HL-60/S4 treated with phorbol 12-myristate 13-acetate at 8.2 ng/mL for 4 days and 3 days (cell line): ENCODE data around the gene FTO.

Experiments
- in situ Hi-C: fragments of 300-500 bp; cut with MboI; formaldehyde crosslinking; loops from 2 replicates; pipeline ENCODE4 v1.15.0; 2022; ENCODE audit warnings: low sequenced_read_pairs

The FTO gene

DNA sequence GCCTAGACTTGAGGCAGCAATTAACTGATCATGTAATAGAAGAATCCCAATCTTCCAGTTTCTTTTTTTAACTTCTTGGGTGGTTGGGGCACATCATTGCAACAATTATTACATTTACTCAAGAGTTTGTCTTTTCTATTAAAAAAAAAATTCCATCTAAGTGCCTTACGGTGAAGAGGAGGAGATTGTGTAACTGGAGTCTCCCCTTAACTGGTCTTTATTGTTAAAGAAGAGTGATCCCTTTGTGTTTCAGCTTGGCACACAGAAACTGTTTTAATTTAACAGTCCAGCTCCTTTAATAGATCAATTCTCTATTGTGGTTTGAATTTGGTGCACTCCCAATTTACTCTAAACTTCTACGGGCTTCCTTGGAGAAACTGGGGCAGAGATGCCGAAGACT lies 75.2 kb downstream of the FTO start:
- in situ Hi-C loops, result no loop called here

DNA sequence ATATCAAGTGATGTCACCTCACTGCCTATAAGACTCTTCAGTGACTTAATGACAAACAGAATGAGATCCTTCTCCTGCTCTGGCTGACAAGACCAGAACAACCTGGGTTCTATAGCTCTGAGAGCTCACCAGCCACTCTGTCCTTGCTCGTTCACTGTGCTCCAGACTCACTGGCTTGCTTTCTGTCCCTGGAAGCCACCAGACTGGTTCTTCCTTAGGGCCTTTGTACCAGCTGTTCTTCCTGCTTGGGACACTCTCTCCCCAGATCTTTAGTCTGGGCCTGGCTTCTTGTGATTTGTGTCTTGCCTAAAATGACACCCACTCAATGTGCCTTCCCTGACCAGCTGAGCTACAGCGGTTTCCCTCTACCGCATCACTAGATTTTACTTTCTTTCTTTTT lies 76.1 kb downstream of the FTO start:
- in situ Hi-C loops, result no loop called here

DNA sequence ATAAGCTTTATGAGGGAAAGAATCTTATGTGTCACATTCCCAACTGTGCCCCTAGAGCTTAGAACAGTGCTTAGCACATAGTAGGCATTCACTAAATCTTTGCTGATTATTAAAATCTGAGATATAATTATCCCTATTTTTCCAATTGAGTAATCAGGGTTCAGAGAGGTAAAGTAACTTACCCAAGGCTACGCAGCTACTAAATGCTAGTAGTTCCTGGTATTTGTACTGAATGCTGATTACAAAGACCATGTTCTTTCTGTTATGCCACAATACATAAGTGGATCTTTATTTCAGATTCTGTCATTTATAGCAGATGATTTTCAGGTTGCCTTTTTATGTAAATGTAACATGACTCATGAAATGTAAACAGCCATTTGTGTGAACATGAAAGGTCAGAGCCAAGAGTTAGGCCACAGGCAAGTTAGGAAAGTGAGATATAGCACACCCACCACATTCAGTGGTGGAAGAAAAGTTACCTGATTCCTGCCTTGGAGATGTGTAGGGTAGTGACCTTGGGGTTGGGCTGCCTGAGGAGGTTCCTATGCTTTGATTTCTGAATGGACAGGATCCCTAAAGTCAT lies 77.2 kb downstream of the FTO start:
- in situ Hi-C loops, result no loop called here

DNA sequence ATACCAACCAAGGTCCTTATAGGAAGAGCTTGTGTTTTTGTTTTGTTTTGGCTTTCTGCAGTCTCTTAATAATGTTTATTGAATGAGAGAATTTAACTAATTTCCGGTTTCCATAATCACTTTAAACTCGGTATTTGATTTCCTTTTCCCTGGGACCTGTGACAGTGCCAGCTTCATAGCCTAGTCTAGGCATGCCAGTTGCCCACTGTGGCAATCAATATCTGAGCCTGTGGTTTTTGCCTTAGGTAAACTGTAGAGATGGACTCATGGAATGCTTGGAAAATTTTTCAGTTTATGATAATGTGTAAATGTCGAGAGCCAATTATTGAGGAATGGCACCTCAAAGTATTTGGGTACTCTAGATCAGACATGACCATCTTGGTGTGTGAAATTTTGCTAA lies 78.2 kb downstream of the FTO start:
- in situ Hi-C loops, result no loop called here

DNA sequence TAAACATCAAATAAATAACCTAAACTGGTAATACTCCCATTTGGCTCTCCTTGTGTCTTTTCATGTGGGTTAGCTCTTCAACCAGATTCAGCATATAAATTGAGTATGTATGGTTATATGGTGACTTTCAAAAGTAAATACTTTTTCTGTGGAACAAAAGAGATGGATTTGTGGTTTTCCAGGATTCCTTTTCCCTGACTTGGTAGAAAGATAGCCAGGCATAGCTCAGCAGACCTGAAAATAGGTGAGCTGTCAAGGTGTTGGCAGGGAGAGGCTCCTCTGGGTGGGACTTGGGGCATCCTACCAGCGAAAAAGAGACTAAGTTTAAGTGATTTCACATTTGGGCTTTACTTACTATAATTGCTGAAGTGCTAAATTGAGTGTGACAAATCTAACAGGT lies 80.3 kb downstream of the FTO start:
- in situ Hi-C loops, result no loop called here

DNA sequence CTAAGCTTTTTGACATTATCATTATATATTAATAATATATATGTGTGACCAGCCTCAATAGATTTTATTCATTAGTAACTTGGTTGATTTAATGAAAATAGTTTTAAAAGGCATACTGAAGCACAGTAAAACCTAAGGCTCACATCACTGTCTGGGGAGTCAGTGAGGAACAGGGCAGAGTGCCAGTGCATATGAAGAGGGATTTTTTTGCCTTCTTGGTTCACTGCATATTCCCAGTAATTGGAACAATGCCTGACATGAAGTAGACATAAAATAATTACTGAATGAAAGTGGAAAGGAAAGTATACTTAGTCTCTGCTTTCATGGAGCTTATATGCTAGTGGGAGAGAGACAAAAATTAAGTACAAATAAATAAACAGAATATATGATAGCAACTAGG lies 81.1 kb downstream of the FTO start:
- in situ Hi-C loops, result no loop called here

DNA sequence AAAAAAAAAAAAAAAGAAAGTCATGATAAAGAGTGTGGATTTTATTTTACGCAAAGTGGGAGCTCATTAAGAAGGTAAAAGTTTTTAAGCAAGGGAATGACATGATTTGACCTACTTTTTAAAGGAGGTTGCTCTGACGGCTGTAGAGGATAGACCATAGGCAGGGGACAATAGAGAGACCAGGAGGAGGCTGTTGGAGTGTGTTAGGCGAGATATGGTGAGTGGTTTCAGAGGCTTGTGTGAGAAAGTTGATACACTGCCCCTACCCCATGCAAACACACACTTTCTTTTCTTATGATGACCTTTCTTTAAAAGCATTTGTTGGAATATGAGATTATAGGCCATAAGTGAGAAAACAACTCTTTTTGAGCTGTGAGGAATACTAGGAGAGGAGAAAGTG lies 82.0 kb downstream of the FTO start:
- in situ Hi-C loops, result no loop called here

DNA sequence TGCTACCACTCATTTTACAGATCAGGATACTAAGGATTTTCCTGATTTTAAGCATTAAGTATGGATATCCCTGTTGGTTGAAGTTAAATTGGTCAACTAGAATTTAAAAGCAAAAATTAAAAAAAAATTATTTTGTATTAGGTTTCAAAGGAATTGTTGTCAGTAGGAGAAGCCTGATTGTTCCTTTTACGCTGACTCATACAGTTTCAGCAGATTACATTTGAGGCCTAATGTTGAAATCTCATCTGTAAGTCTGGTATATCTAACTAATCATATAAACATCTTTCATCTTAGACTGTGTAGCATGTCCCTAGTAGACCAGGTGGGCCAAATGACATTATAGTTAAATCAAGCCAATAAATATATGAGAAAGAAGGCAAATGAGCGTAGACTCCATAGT lies 83.5 kb downstream of the FTO start:
- in situ Hi-C loops, result no loop called here

DNA sequence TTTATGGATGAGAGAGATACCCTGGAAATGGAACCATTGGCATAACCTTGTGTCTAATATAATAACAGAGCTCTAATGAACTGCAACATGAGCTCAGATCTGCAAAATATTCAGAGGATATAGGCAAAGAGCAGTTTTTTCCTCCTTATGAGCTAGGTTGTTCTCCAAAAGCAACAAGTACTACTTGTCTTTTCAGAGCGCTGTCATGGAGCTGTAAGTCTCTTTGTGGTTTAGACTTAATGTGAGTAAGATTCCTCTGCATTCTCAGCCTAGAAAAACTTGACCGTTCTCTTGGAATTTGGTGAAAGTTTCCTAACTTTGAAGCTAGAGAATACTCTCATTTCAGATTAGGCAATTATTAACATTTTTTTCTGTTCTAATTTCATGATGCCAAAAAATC lies 85.2 kb downstream of the FTO start:
- in situ Hi-C loops, result no loop called here

DNA sequence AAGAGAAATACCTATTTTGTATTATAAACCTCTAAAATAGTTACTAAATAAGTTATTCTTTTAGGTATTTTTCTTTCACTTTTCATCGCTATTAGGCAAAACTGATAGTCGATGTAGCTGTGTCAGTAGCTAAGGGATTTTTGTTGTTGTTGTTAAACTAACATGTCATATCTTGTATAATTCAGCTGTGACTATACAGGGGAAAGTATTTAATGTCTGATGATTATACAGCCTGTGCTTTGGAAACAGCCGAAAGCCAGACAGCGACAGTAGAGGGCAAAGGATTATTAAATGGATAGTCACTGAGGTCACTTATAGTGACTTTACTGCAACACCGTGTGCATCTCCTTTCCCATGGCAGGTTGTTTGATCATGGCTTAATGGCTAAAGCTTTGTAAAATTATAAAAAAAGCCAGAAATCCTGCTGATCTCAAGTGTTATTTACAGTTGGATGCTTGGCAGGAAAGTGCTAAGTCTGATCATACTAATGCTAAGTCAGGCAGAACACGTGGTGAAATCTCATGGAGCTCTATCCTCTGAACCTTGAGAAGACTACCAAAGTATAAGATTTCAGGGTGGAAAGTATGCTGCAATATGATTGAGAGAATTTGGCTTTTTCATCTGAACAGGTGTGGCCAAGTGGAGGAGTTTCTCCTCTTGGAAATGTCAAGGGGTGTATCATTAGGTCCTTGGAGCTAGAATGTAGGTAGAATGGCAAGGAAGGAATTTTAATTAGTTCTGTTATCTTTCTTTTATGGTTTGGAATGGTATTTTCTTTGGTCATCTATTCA lies 88.4 kb downstream of the FTO start:
- in situ Hi-C loops, result no loop called here

DNA sequence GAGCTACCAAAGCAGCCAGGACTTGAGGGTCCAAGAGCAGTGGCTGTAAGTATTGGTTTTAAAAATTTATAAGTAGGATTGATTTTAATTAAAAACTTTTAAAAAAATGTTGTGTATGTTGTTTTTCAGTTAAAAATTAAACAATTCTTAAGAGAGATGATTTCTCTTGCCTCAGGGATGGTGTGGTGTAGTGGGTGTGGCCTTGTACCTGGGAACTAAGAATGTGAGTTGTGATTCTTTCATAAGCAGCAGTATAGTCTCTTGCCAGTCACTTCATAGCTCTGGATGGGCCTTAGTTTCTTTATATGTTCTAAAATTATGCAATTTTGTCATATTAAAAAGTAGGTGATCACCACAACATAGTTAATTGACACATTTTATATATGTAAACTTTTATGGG lies 99.5 kb downstream of the FTO start:
- in situ Hi-C loops, result no loop called here

DNA sequence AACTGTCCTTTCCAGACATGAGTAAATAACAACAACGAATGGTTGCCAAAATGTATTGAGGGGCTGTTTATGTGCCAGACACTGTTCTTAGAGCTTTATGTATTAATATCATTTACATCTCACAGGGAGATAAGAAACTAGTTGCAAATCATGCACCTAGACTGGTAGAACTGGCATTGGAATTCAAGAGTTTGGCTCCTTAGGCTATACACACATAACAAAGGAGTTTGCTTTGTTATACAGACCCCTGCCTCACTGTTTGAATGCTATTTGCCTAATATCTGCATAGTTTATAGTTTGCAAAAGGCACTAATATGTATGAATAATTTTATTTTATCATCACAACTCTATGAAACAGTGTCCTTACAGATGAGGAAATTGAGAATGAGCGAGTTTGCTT lies 100.0 kb downstream of the FTO start:
- in situ Hi-C loops, result no loop called here

DNA sequence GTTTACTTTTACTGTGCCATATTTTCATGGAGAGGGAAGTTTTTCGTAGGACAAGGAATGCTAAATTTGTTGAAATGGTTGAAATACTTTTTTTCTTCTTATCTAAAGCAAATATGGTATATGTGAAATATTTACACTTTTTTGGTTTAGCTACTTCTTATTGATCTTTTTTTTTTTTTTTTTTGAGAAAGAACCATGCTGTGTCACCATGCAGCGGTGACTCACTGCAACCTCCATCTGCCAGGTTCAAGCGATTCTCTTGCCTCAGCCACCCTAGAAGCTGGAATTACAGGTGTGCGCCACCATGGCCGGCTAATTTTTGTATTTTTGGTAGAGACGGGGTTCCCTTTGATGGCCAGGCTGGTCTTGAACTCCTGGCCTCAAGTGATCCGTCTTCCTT lies 100.5 kb downstream of the FTO start:
- in situ Hi-C loops, result no loop called here

DNA sequence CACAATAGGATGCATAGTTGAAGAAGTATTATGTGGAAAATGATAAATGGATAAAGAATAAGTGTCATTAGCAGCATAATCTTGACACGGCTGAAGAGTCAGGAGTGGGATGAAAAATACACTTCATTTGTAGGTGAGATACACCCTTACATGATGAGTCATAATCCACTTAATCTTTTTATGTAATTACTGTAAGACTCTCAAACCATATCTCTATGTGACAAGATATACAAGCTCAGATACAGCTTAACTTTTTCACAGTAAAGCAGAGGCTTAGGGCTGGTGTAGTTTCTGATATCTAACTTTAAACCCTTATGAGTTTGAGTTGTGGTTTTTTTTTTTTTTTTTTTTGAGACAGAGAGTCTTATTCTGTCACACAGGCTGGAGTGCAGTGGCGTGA lies 101.2 kb downstream of the FTO start:
- in situ Hi-C loops, result no loop called here

DNA sequence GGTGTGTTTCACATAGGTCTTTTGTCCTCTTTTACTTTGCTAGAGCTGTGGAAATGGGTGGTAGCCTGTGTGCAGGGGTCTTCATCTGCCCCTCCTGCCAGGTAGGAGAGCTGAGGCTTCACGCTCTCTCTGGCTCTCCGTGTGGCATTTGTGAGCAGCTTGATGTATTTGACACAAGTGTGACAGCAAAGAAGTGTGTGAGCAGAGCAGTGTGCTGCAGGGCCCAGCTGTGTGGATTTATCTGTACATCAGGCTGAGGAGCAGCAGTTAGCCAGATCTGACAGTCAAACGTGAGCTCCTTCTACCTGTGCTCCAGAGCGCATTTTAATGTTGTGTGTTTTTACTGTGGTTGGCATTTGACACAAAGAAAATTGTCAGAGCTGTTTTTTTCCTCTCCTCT lies 101.8 kb downstream of the FTO start:
- in situ Hi-C loops, result no loop called here

DNA sequence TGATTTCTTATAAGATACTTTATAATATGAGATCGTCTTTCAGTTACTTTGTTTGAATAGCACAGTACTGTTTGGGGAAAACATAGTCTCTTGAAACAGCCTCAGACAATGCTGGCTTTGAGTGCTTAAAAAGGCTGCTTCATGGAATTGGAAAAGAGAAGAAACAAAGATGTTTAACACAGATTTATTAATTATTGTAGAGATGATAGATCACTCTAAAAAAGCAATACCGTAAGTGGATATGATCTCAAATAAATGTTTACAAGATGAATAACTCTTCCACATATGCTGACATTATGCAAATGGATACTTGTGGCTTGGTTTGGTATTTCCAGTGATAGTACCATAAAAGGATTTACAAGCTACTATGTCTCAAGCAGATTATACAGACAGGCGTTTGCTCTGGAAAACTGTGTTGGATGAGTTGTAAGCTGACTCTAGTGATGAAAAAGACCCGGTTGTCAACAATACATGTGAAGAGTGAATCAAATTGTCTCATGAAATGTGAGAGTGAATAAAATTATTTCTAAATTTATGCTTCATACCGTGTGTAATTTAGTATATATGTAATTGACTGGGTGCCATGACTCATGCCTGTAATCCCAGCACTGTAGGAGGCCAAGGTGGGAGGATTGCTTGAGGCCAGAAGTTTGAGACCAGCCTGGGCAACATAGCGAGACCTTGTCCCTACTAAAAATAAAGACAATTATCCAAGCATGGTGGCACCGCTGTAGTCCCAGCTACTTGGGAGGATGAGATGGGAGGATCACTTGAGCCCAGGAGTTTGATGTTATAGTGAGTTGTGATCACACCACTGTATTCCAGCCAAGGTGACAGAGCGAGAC lies 105.4 kb downstream of the FTO start:
- in situ Hi-C loops, result no loop called here

DNA sequence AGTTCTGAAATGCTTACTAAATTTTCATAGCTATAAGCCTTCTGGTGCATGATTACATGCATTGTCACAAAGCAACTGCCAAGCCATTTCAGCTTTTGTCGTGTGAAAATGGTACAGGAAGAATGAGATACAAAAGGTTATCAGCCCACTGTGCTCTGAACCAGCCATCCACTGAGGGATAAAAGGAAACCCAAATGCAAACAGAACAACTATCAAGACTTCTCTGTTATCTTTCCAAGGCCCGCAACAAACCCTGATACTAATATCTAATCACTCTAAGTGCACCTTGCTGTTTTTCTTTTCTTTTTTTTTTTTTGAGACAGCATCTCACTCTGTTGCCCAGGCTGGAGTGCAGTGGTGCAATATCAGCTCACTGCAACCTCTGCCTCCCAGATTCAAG lies 109.0 kb downstream of the FTO start:
- in situ Hi-C loops, result no loop called here

DNA sequence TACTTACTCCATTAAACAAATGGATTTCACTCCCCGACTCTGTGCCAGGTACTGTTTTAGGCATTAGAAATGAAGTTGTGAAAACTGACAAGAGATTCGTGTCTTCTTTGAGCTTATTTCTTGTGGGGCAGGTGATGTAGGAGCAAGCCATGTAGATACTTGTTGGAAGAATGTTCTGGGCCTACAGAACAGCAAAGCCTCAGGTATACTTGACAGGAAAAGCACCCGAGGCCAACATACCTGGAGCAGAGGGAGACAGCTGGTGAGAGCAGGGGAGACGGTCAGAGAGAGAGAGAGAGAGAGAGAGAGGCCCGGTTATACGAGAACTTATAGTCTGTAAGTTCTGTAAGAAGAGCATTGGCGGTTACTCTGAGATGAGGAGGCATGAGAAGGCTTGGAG lies 110.8 kb downstream of the FTO start:
- in situ Hi-C loops, result no loop called here

DNA sequence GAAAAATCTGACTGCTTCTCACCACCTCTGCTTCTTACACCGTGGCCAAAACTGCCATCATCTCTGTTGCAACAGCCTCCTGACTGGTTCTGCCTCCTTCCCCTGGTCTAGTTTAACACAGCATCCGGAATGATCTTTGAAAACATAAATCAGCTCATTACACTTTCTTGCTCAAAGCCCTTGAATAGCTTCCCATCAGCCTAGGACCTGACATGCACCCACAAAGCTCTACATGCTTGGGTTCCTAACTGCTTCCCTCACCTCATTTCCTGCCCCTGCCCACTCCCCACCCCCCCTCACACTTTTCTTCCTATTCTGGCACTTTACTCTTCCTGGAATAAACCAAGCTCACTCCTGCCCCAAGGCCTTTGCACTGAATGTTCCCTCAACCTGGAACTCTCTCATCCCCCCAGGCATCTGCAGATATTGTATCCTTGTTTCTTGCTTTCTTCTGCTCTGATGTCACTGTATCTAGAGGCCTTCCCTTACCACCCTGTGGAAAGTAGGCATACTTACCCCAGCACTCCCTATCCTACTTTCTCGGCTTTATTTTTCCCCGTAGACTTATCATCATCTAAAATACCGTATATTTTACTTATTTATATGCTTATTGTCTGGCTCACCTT lies 112.4 kb downstream of the FTO start:
- in situ Hi-C loops, result no loop called here

DNA sequence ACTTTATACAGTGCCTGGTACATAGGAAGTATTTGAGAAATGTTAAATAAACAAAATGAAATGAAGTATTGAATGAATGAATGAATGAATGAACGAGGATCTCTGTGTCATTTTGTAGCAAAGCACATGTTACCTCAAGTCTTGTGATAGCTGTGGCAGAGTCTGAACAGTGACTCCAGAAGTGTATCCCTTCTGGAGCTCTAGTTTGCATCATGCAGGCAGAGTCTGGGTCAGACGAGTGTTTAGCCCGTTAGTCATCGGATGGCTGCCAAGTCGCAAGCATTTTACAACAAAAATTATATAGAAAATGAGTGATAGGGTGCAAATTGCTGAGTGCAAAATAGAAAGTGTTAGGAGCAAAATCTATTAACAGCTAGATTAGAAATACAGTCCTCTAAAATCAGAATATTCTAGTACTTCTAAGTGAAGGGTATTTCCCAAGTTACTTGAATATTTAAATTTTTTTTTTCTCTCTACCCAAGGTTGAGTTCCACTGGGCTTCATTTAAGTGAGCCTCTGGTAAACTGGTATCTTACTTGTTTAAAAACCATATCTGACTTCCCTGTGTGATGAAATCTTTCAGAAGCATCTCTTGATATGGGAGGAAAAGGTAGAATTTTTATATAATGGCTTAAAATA lies 113.3 kb downstream of the FTO start:
- in situ Hi-C loops, result no loop called here
